SK-N-SH treated with all-trans-retinoic acid at 6 μM for 48 hours (cell line): Measurements from ENCODE around the gene C15orf39.

Experiments
- BACH2 ChIP-seq: fragments of 250-450 bp; sonication (Bioruptor Pico); IDR thresholded peaks from 2 replicates; pipeline ENCODE4 v1.9.0; 2021; ENCODE audit warnings: mild to moderate bottlenecking, borderline replicate concordance
- GLIS3 ChIP-seq: fragments of 250-450 bp; sonication (Bioruptor Pico); IDR thresholded peaks from 2 replicates; pipeline ENCODE4 v1.5.0; 2020; ENCODE audit warnings: mild to moderate bottlenecking, moderate library complexity
- SNAI2 ChIP-seq: fragments of 250-450 bp; sonication (Bioruptor Pico); IDR thresholded peaks from 2 replicates; pipeline ENCODE4 v1.5.0; 2020; ENCODE audit warnings: mild to moderate bottlenecking, moderate library complexity
- TCF4 ChIP-seq: fragments of 250-450 bp; sonication (Bioruptor Pico); IDR thresholded peaks from 2 replicates; pipeline ENCODE4 v1.8.0; 2021; ENCODE audit warnings: mild to moderate bottlenecking, moderate library complexity, borderline replicate concordance
- ZFP3 ChIP-seq: fragments of 250-450 bp; sonication (Bioruptor Pico); IDR thresholded peaks from 2 replicates; pipeline ENCODE4 v1.5.0; 2020; ENCODE audit warnings: mild to moderate bottlenecking, moderate library complexity
- ZFP30 ChIP-seq: fragments of 450-650 bp; formaldehyde crosslinking; IDR thresholded peaks from 2 replicates; pipeline ENCODE4 v1.5.0; 2022; ENCODE audit warnings: mild to moderate bottlenecking, moderate library complexity
- TF ChIP-seq, protein P1 (sequence below): fragments of 250-450 bp; sonication (Bioruptor Pico); IDR thresholded peaks from 2 replicates; pipeline ENCODE4 v1.8.0; 2020; ENCODE audit warnings: mild to moderate bottlenecking, moderate library complexity, borderline replicate concordance
- TF ChIP-seq, protein P2 (sequence below): fragments of 250-450 bp; sonication (Bioruptor Pico); IDR thresholded peaks from 2 replicates; pipeline ENCODE4 v1.5.1; 2020; ENCODE audit warnings: low read depth, mild to moderate bottlenecking, moderate library complexity
- TF ChIP-seq, protein P3 (sequence below): fragments of 250-450 bp; sonication (Bioruptor Pico); IDR thresholded peaks from 2 replicates; pipeline ENCODE4 v1.8.0; 2021; ENCODE audit warnings: low read depth, mild to moderate bottlenecking, moderate library complexity, borderline replicate concordance

DNA sequence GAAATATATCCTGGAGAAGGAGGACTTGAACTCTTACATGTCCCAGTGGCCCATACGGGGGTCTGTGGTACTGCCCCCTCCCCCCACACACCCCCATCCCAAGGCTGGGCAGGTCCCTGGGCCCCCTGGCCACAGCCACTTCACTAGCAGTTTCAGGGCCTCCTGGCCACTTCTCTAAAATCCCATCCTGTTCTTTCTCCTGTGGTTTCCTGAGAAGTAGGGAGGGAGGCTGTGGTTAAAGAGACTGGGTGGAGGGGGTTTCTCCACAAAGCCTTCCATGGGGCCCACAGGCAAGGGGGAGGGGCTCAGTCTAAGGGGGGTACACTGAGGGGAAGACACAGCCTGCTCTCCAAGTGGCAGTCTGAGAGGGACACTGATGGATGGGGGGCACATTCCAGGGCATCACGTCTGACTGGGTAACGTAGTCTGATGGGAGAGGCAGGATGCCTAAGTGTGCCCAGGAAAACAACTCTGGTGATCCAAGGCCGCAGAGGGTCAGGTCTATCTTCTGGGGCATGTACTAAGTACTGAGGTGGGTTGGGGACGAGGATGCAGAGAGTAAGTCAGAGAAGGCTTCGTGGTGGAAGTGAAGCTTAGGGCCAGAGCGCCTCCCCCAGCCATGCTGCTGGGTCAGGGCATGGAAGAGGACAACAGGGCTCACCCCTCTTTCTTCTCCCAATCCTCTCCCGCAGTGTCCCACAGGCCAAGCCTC lies 48.0 kb upstream of the C15orf39 start:
- TF ChIP-seq TCF4 (CRISPR knock-in tag) (no peak), ZFP3 (CRISPR knock-in tag) (no peak), GLIS3 (CRISPR knock-in tag) (no peak), SNAI2 (CRISPR knock-in tag) (no peak), BACH2 (CRISPR knock-in tag) (no peak), ZFP30 (CRISPR knock-in tag) (no peak)
- TF ChIP-seq, protein P1, sequence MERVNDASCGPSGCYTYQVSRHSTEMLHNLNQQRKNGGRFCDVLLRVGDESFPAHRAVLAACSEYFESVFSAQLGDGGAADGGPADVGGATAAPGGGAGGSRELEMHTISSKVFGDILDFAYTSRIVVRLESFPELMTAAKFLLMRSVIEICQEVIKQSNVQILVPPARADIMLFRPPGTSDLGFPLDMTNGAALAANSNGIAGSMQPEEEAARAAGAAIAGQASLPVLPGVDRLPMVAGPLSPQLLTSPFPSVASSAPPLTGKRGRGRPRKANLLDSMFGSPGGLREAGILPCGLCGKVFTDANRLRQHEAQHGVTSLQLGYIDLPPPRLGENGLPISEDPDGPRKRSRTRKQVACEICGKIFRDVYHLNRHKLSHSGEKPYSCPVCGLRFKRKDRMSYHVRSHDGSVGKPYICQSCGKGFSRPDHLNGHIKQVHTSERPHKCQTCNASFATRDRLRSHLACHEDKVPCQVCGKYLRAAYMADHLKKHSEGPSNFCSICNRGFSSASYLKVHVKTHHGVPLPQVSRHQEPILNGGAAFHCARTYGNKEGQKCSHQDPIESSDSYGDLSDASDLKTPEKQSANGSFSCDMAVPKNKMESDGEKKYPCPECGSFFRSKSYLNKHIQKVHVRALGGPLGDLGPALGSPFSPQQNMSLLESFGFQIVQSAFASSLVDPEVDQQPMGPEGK, result no peak
- TF ChIP-seq, protein P2, sequence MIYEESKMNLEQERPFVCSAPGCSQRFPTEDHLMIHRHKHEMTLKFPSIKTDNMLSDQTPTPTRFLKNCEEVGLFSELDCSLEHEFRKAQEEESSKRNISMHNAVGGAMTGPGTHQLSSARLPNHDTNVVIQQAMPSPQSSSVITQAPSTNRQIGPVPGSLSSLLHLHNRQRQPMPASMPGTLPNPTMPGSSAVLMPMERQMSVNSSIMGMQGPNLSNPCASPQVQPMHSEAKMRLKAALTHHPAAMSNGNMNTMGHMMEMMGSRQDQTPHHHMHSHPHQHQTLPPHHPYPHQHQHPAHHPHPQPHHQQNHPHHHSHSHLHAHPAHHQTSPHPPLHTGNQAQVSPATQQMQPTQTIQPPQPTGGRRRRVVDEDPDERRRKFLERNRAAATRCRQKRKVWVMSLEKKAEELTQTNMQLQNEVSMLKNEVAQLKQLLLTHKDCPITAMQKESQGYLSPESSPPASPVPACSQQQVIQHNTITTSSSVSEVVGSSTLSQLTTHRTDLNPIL, result no peak
- TF ChIP-seq, protein P3, sequence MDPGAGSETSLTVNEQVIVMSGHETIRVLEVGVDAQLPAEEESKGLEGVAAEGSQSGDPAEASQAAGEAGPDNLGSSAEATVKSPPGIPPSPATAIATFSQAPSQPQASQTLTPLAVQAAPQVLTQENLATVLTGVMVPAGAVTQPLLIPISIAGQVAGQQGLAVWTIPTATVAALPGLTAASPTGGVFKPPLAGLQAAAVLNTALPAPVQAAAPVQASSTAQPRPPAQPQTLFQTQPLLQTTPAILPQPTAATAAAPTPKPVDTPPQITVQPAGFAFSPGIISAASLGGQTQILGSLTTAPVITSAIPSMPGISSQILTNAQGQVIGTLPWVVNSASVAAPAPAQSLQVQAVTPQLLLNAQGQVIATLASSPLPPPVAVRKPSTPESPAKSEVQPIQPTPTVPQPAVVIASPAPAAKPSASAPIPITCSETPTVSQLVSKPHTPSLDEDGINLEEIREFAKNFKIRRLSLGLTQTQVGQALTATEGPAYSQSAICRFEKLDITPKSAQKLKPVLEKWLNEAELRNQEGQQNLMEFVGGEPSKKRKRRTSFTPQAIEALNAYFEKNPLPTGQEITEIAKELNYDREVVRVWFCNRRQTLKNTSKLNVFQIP (CRISPR knock-in tag), result no peak
